A673 (cell line): ENCODE data around the gene STRN. TPM values are rescaled to one million over a fixed set of nuclear protein-coding genes. Genes with fewer than 3 reads are reported as not detected.

Experiments used
- BruUV-seq: library from RNA; stranded (reverse); fragments of 400-500 nt; replicated peaks from 2 replicates; lab custom pipeline; 2021; lab: Mats Ljungman, UMichigan
- CTCF ChIA-PET: fragments of 300-600 bp; sonication (Branson Sonifier 250); formaldehyde crosslinking; loops from one replicate; lab custom pipeline; 2022; ENCODE audit warnings: antibody characterized with exemption; lab: Charles Lee
- POLR2A ChIA-PET: fragments of 300-600 bp; sonication (Branson Sonifier 250); formaldehyde crosslinking; loops from one replicate; lab custom pipeline; 2022; ENCODE audit warnings: antibody characterized with exemption; ENCODE audit not compliant: low non-redundant PET; lab: Charles Lee
- DNase-seq: peaks from one replicate; pipeline ENCODE4 v3.0.0-alpha.2; 2015; ENCODE audit warnings: low spot score
- H3K27ac ChIP-seq: fragments of 200-600 bp; sonication (generic); 2 replicates; pipeline ENCODE4 v1.5.1; 2016; ENCODE audit warnings: mixed run types, low read depth, mild to moderate bottlenecking, mixed read lengths, antibody characterized with exemption, low read length; ENCODE audit not compliant: poor library complexity, severe bottlenecking
- H3K27me3 ChIP-seq: fragments of 200-600 bp; sonication (generic); replicated peaks from 2 replicates; pipeline ENCODE4 v1.6.1; 2017; ENCODE audit warnings: mixed run types, low read depth, mild to moderate bottlenecking, mixed read lengths, antibody characterized with exemption, low read length; ENCODE audit not compliant: insufficient read depth, poor library complexity
- H3K36me3 ChIP-seq: fragments of 200-600 bp; sonication (generic); 2 replicates; pipeline ENCODE4 v1.6.1; 2016; ENCODE audit warnings: mixed run types, mild to moderate bottlenecking, mixed read lengths, antibody characterized with exemption, low read length; ENCODE audit not compliant: insufficient read depth, poor library complexity, severe bottlenecking
- H3K4me1 ChIP-seq: fragments of 200-600 bp; sonication (generic); 2 replicates; pipeline ENCODE4 v1.6.1; 2017; ENCODE audit warnings: mixed run types, mild to moderate bottlenecking, mixed read lengths, antibody characterized with exemption, low read length; ENCODE audit not compliant: insufficient read depth, poor library complexity, severe bottlenecking
- H3K4me3 ChIP-seq: fragments of 200-600 bp; sonication (generic); 2 replicates; pipeline ENCODE4 v1.5.1; 2016; ENCODE audit warnings: low read depth, mixed run types, mild to moderate bottlenecking, mixed read lengths, low read length; ENCODE audit not compliant: poor library complexity, severe bottlenecking
- H3K9me3 ChIP-seq: fragments of 200-600 bp; sonication (generic); 2 replicates; pipeline ENCODE4 v1.6.1; 2016; ENCODE audit warnings: mixed run types, low read depth, mild to moderate bottlenecking, mixed read lengths, antibody characterized with exemption, low read length; ENCODE audit not compliant: poor library complexity, severe bottlenecking
- CTCF ChIP-seq: fragments of 300-800, 200-600 bp; sonication (generic); conservative IDR thresholded peaks from 2 replicates; pipeline ENCODE4 v1.5.1; 2017; ENCODE audit warnings: low read depth, mild to moderate bottlenecking, antibody characterized with exemption, low read length, moderate library complexity, mixed read lengths
- EZH2 ChIP-seq: fragments of 200-600 bp; sonication (generic); IDR thresholded peaks from 2 replicates; pipeline ENCODE4 v1.6.1; 2017; ENCODE audit warnings: borderline replicate concordance, low read depth, mild to moderate bottlenecking, mixed read lengths, antibody characterized with exemption, low read length; ENCODE audit not compliant: poor library complexity, severe bottlenecking
- intact Hi-C: fragments of 100-400 bp; cut with micrococcal nuclease; formaldehyde crosslinking; loops from one replicate; pipeline ENCODE4 v1.10.0; 2022; ENCODE audit not compliant: unreplicated experiment
- total RNA-seq: library from RNA; stranded (reverse); gene quantifications from 2 replicates; pipeline ENCODE4 v1.2.3, GENCODE V29; 2021

The STRN gene
- total RNA-seq, 1 experiment from 2014 or later, result 36.1 TPM

- POLR2A ChIA-PET, result no interaction called here
- Histone ChIP-seq H3K27me3 (no peaks in the 10 kb centered on the region), H3K36me3 (no peaks in the 10 kb centered on the region), H3K27ac (no peak overlapping the region), H3K9me3 (no peaks in the 10 kb centered on the region), H3K4me3 (no peak overlapping the region), H3K4me1 (no peaks in the 10 kb centered on the region)
- DNase-seq, result no peak
- intact Hi-C loops, result no loop called here
- BruUV-seq, result no TSS peak
- CTCF ChIA-PET, result no interaction called here
- TF ChIP-seq EZH2, result no peak
- TF ChIP-seq CTCF, result no peak
Observed at GRCh38 chr2:36819095-36819711, 147.1 kb downstream of the STRN start.

- TF ChIP-seq EZH2, result no peak
- no peak for TF ChIP-seq CTCF
- no peak overlapping the region for H3K27ac ChIP-seq
- BruUV-seq, result no TSS peak
- no peaks in the 10 kb centered on the region for H3K27me3 ChIP-seq
- no peaks in the 10 kb centered on the region for H3K36me3 ChIP-seq
- ChIA-PET CTCF (no interaction called here), POLR2A (no interaction called here)
- intact Hi-C loops, result no loop called here
- H3K9me3 ChIP-seq, result no peaks in the 10 kb centered on the region
- no peak for DNase-seq
- H3K4me3 ChIP-seq, result no peak overlapping the region
- H3K4me1 ChIP-seq, result no peaks in the 10 kb centered on the region
Observed at GRCh38 chr2:36818542-36818941, 147.8 kb downstream of the STRN start.

- POLR2A ChIA-PET, result interaction anchor here (0.7 kb wide), 1 partner anchor 12 kb away, joined by 8 read pairs; no protein-coding TSS in a partner anchor
- Histone ChIP-seq H3K27ac (no peak overlapping the region), H3K9me3 (no peaks in the 10 kb centered on the region), H3K27me3 (no peaks in the 10 kb centered on the region), H3K4me3 (no peak overlapping the region), H3K4me1 (no peaks in the 10 kb centered on the region), H3K36me3 (no peaks in the 10 kb centered on the region)
- intact Hi-C loops, result no loop called here
- CTCF ChIA-PET, result no interaction called here
- TF ChIP-seq CTCF (0 out of 2 replicates have a peak, but pooled peaks have one; percentile 24), EZH2 (no peak)
- DNase-seq, result no peak
- BruUV-seq, result no TSS peak
Observed at GRCh38 chr2:36812196-36812595, 154.1 kb downstream of the STRN start.
